DND-41 (cell line): ENCODE results near the gene APOBEC3C.
"Not testable (repeated sequence)": the region's sequence is repeated elsewhere in the genome, so short reads cannot be mapped to it uniquely, and the experiment has no call there.

Experiments used
- ATAC-seq: fragments of 200-7000 bp; cut with Tn5 transposase; 3 replicates; pipeline ENCODE4 v1.9.1; 2021; ENCODE audit warnings: low read depth; ENCODE audit not compliant: insufficient read depth
- DNase-seq: peaks from one replicate; pipeline ENCODE4 v3.0.0-alpha.2; 2020
- H2AFZ ChIP-seq: 2 replicates; pipeline ENCODE4 v1.6.0; 2012; ENCODE audit warnings: low read depth, low read length
- H3K27ac ChIP-seq: 2 replicates; pipeline ENCODE4 v1.5.1; 2012; ENCODE audit warnings: low read length, inconsistent platforms
- H3K27me3 ChIP-seq: fragments of 200-600 bp; sonication (generic); 2 replicates; pipeline ENCODE4 v1.6.0; 2012; ENCODE audit warnings: low read length, mild to moderate bottlenecking, inconsistent platforms; ENCODE audit not compliant: insufficient read depth, poor library complexity
- H3K36me3 ChIP-seq: 2 replicates; pipeline ENCODE4 v1.5.1; 2012; ENCODE audit warnings: low read length, inconsistent platforms; ENCODE audit not compliant: insufficient read depth
- H3K4me1 ChIP-seq: 2 replicates; pipeline ENCODE4 v1.5.1; 2012; ENCODE audit warnings: mild to moderate bottlenecking, low read length; ENCODE audit not compliant: insufficient read depth
- H3K4me2 ChIP-seq: 2 replicates; pipeline ENCODE4 v1.6.0; 2012; ENCODE audit warnings: mild to moderate bottlenecking, moderate library complexity, low read length, inconsistent platforms; ENCODE audit not compliant: insufficient read depth
- H3K4me3 ChIP-seq, 2 experiments: fragments of 200-600 bp in 1 of 2; shearing (Covaris generic) in 1 of 2; 2 replicates each; pipeline ENCODE4 v1.5.1; 2012 to 2016; ENCODE audit warnings: inconsistent platforms in 2 of 2, low read length in 2 of 2, mild to moderate bottlenecking in 2 of 2, low read depth in 1 of 2, moderate library complexity in 1 of 2
- H3K79me2 ChIP-seq: 2 replicates; pipeline ENCODE4 v1.6.0; 2012; ENCODE audit warnings: low read length, inconsistent platforms; ENCODE audit not compliant: insufficient read depth
- H3K9ac ChIP-seq: 2 replicates; pipeline ENCODE4 v1.6.0; 2012; ENCODE audit warnings: low read depth, mild to moderate bottlenecking, inconsistent platforms, low read length, moderate library complexity
- H3K9me3 ChIP-seq: 2 replicates; pipeline ENCODE4 v1.5.1; 2012; ENCODE audit warnings: low read length, moderate library complexity, mild to moderate bottlenecking, inconsistent platforms; ENCODE audit not compliant: insufficient read depth, severe bottlenecking
- H4K20me1 ChIP-seq: 2 replicates; pipeline ENCODE4 v1.6.0; 2012; ENCODE audit warnings: low read length; ENCODE audit not compliant: insufficient read depth
- CTCF ChIP-seq: IDR thresholded peaks from 2 replicates; pipeline ENCODE4 v1.5.1; 2012; ENCODE audit warnings: borderline replicate concordance, low read length, moderate library complexity, mild to moderate bottlenecking; ENCODE audit not compliant: poor library complexity, severe bottlenecking; ENCODE audit errors: extremely low read depth
- EZH2 ChIP-seq: IDR thresholded peaks from 3 replicates; pipeline ENCODE4 v1.6.1; 2012; ENCODE audit warnings: borderline replicate concordance, low read depth, mild to moderate bottlenecking, moderate library complexity, low read length, inconsistent platforms; ENCODE audit not compliant: severe bottlenecking

APOBEC3C gene

GRCh38 chr22:39016592-39016991, 2.5 kb downstream of the APOBEC3C start:
- no peak for DNase-seq
- no peaks in the 10 kb centered on the region for H3K9me3 ChIP-seq
- H3K36me3 ChIP-seq = peaks cover 8% of the 10 kb centered on the region; the same call in 1 of the 2 replicates
- H3K4me2 ChIP-seq = no peak overlapping the region
- no peaks in the 10 kb centered on the region for H4K20me1 ChIP-seq
- TF ChIP-seq CTCF (no peak), EZH2 (no peak)
- H3K79me2 ChIP-seq = peaks cover 15% of the 10 kb centered on the region
- no peaks in the 10 kb centered on the region for H3K27me3 ChIP-seq
- no peak overlapping the region for H3K9ac ChIP-seq
- no peak overlapping the region for H3K27ac ChIP-seq
- no peak overlapping the region for H3K4me3 ChIP-seq
- H2AFZ ChIP-seq = no peak overlapping the region
- ATAC-seq = no peak
- H3K4me1 ChIP-seq = peaks cover 35% of the 10 kb centered on the region

GRCh38 chr22:39017596-39018365, 3.7 kb downstream of the APOBEC3C start:
- Histone ChIP-seq H3K9ac (no peak overlapping the region), H3K9me3 (no peaks in the 10 kb centered on the region), H2AFZ (no peak overlapping the region), H3K4me3 (no peak overlapping the region), H3K27ac (no peak overlapping the region), H3K4me2 (no peak overlapping the region), H3K79me2 (peaks cover 21% of the 10 kb centered on the region), H4K20me1 (no peaks in the 10 kb centered on the region), H3K4me1 (peaks cover 45% of the 10 kb centered on the region), H3K27me3 (no peaks in the 10 kb centered on the region), H3K36me3 (peaks cover 8% of the 10 kb centered on the region; the same call in 1 of the 2 replicates)
- DNase-seq = no peak
- no peak for ATAC-seq
- TF ChIP-seq CTCF (no peak), EZH2 (no peak)

- H3K27ac ChIP-seq = peak overlapping the region; percentile 52
- DNase-seq, H3K27me3 ChIP-seq, ATAC-seq, H3K9me3 ChIP-seq, H4K20me1 ChIP-seq: not testable (repeated sequence)
- peak overlapping the region in 1 of 2 experiments; percentile 45; a peak in 2 of 4 replicates for H3K4me3 ChIP-seq
- peak overlapping the region; percentile 9; the same call in 1 of the 2 replicates for H3K9ac ChIP-seq
- peak overlapping the region; percentile 58 for H3K4me2 ChIP-seq
- peak overlapping the region; percentile 55; the same call in 1 of the 2 replicates for H2AFZ ChIP-seq
- H3K36me3 ChIP-seq = peaks cover 21% of the 10 kb centered on the region
- peaks cover 13% of the 10 kb centered on the region for H3K79me2 ChIP-seq
- H3K4me1 ChIP-seq = peaks cover 29% of the 10 kb centered on the region
Measured at GRCh38 chr22:39020021-39020651, 6.1 kb downstream of the APOBEC3C start.
